Neural crest cell (in vitro differentiated cells): ENCODE measurements around the gene TAAR2. TPM values are rescaled to one million over a fixed set of nuclear protein-coding genes. Genes with fewer than 3 reads are reported as not detected.

ENCODE experiments used
- DNase-seq: peaks from one replicate; pipeline ENCODE4 v3.0.0; 2021; ENCODE audit warnings: low read depth, mixed read lengths, low spot score
- H3K27ac Mint-ChIP-seq: one replicate; pipeline ENCODE4 v1.8.0; 2021; ENCODE audit warnings: mild to moderate bottlenecking, mixed read lengths; ENCODE audit not compliant: unreplicated experiment
- H3K27me3 Mint-ChIP-seq: 2 replicates; pipeline ENCODE4 v1.8.0; 2021; ENCODE audit warnings: low read depth, mild to moderate bottlenecking, mixed read lengths
- H3K36me3 Mint-ChIP-seq: 2 replicates; pipeline ENCODE4 v1.8.0; 2021; ENCODE audit warnings: low read depth, mild to moderate bottlenecking, mixed read lengths
- H3K4me1 Mint-ChIP-seq: 2 replicates; pipeline ENCODE4 v1.8.0; 2021; ENCODE audit warnings: mixed read lengths
- H3K4me3 Mint-ChIP-seq: one replicate; pipeline ENCODE4 v1.8.0; 2021; ENCODE audit warnings: mild to moderate bottlenecking, mixed read lengths
- H3K9me3 Mint-ChIP-seq: 2 replicates; pipeline ENCODE4 v1.8.0; 2021; ENCODE audit warnings: mixed read lengths
- total RNA-seq: library from RNA; stranded (reverse); gene quantifications from 2 replicates; pipeline ENCODE4 v1.2.1, GENCODE V29; 2021
- TF ChIP-seq, protein P1 (sequence below): fragments of 200-600 bp; sonication (generic); conservative IDR thresholded peaks from 2 replicates; pipeline ENCODE4 v1.5.0; 2021; ENCODE audit warnings: antibody characterized with exemption, mild to moderate bottlenecking

The TAAR2 gene
- total RNA-seq, 1 donor from 2014 or later = not detected

GRCh38 chr6:132664309-132665034, 40.4 kb upstream of the TAAR2 start:
- Mint-ChIP-seq H3K27ac (no peak overlapping the region), H3K9me3 (no peaks in the 10 kb centered on the region), H3K4me3 (no peak overlapping the region), H3K36me3 (no peaks in the 10 kb centered on the region), H3K27me3 (no peaks in the 10 kb centered on the region), H3K4me1 (peaks cover 4% of the 10 kb centered on the region)
- DNase-seq = no peak
- TF ChIP-seq, protein P1, sequence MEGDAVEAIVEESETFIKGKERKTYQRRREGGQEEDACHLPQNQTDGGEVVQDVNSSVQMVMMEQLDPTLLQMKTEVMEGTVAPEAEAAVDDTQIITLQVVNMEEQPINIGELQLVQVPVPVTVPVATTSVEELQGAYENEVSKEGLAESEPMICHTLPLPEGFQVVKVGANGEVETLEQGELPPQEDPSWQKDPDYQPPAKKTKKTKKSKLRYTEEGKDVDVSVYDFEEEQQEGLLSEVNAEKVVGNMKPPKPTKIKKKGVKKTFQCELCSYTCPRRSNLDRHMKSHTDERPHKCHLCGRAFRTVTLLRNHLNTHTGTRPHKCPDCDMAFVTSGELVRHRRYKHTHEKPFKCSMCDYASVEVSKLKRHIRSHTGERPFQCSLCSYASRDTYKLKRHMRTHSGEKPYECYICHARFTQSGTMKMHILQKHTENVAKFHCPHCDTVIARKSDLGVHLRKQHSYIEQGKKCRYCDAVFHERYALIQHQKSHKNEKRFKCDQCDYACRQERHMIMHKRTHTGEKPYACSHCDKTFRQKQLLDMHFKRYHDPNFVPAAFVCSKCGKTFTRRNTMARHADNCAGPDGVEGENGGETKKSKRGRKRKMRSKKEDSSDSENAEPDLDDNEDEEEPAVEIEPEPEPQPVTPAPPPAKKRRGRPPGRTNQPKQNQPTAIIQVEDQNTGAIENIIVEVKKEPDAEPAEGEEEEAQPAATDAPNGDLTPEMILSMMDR = no peak

DNA sequence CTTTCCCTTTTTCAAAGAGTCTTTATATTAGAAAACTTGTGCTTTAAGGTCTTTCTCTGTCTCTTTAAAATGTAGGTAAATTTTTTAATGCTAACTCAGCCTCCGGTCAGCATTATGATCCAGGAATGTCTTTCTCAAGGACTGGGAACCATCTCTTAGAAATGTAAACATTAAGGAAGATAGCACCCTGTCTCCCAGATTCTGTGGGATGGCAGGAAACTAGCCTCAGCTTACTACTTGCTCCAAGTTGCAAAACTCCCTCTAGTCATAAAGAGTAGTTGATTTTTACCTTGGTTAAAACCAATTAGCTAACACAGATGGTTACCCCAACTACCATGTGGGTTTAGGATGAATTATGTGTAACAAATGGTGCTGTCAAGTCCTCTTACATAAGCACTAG, 39.6 kb upstream of the TAAR2 start:
- TF ChIP-seq, protein P1 = no peak
- no peak overlapping the region for H3K4me3 Mint-ChIP-seq
- no peak overlapping the region for H3K27ac Mint-ChIP-seq
- peaks cover 4% of the 10 kb centered on the region for H3K4me1 Mint-ChIP-seq
- H3K9me3 Mint-ChIP-seq = no peaks in the 10 kb centered on the region
- H3K36me3 Mint-ChIP-seq = no peaks in the 10 kb centered on the region
- DNase-seq = no peak
- no peaks in the 10 kb centered on the region for H3K27me3 Mint-ChIP-seq

- Mint-ChIP-seq H3K27ac (no peak overlapping the region), H3K4me1 (peaks cover 4% of the 10 kb centered on the region)
Observed at GRCh38 chr6:132661906-132662305, 37.8 kb upstream of the TAAR2 start.

GRCh38 chr6:132659082-132659481, 35.0 kb upstream of the TAAR2 start, which contains the start of gene TAAR1:
TSS of gene TAAR1 (minus strand) at chr6:132659182. CDS start at chr6:132646003, 13,179 bp downstream.
- no peaks in the 10 kb centered on the region for H3K27me3 Mint-ChIP-seq
- H3K9me3 Mint-ChIP-seq = no peaks in the 10 kb centered on the region
- TF ChIP-seq, protein P1 = no peak
- peaks cover 4% of the 10 kb centered on the region for H3K4me1 Mint-ChIP-seq
- no peak for DNase-seq
- H3K36me3 Mint-ChIP-seq = no peaks in the 10 kb centered on the region
- no peak within 1 kb of the TSS for H3K27ac Mint-ChIP-seq
- H3K4me3 Mint-ChIP-seq = no peak within 1 kb of the TSS

More at GRCh38 chr6:132661906-132662305, 37.8 kb upstream of the TAAR2 start:
- DNase-seq = no peak
- TF ChIP-seq, protein P1 = no peak
- no peaks in the 10 kb centered on the region for H3K36me3 Mint-ChIP-seq
- H3K4me3 Mint-ChIP-seq = no peak overlapping the region
- H3K9me3 Mint-ChIP-seq = no peaks in the 10 kb centered on the region
- H3K27me3 Mint-ChIP-seq = no peaks in the 10 kb centered on the region

GRCh38 chr6:132651062-132651461, 27.0 kb upstream of the TAAR2 start:
- no peaks in the 10 kb centered on the region for H3K36me3 Mint-ChIP-seq
- H3K27ac Mint-ChIP-seq = no peak overlapping the region
- H3K27me3 Mint-ChIP-seq = no peaks in the 10 kb centered on the region
- TF ChIP-seq, protein P1 = no peak
- H3K9me3 Mint-ChIP-seq = no peaks in the 10 kb centered on the region
- no peak for DNase-seq
- H3K4me1 Mint-ChIP-seq = no peaks in the 10 kb centered on the region
- no peak overlapping the region for H3K4me3 Mint-ChIP-seq
